DOHH2 (cell line): ENCODE measurements around the gene ERAL1.

ENCODE experiments used
- EZH2phosphoT487 ChIP-seq: fragments of 200-600 bp; sonication (generic); IDR thresholded peaks from 2 replicates; pipeline ENCODE4 v1.6.1; 2017; ENCODE audit warnings: borderline replicate concordance, mild to moderate bottlenecking, antibody characterized with exemption, low read length, moderate library complexity, mixed read lengths
- TF ChIP-seq, protein P1 (sequence below): fragments of 200-600 bp; sonication (generic); IDR thresholded peaks from one replicate; pipeline ENCODE4 v1.5.1; 2014; ENCODE audit warnings: antibody characterized with exemption, mild to moderate bottlenecking, low read depth, low read length; ENCODE audit not compliant: poor library complexity, severe bottlenecking

DNA sequence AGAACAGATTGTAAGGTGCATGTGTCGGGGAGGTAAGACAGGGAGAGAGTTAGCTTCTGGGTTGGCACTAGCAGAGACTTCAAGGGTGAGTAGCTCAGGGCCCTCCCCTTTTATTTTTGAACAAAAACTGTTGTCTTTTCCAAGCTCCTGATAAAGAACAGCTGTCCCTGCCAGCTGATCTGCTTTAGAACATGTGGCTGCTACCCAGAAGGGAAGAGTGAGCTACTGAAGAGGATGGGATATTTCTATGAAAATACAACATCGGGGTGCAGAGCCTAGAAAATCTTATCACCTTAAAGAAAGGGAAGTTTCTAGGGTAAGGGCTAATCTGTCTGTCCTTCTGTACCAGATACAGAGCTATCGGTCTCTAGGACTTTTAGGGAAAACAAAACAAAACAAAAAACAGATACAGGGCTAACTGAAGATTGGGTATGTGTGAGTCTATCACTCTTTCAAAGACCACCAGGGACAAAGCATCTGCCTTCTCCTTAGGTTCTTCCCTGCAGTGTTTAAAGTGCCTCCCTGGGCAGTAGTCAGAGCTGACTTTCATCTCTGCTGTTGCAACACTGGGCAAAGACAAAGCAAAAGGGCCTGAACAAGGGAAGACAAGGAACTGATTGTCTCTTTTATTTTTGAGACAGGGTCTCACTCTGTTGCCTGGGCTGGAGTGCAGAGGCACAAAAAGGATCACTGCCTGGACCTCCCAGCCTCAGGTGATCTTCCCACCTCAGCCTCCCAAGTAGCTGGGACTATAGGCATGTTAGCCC, 53.1 kb downstream of the ERAL1 start:
- TF ChIP-seq EZH2phosphoT487, result no peak
- TF ChIP-seq, protein P1, sequence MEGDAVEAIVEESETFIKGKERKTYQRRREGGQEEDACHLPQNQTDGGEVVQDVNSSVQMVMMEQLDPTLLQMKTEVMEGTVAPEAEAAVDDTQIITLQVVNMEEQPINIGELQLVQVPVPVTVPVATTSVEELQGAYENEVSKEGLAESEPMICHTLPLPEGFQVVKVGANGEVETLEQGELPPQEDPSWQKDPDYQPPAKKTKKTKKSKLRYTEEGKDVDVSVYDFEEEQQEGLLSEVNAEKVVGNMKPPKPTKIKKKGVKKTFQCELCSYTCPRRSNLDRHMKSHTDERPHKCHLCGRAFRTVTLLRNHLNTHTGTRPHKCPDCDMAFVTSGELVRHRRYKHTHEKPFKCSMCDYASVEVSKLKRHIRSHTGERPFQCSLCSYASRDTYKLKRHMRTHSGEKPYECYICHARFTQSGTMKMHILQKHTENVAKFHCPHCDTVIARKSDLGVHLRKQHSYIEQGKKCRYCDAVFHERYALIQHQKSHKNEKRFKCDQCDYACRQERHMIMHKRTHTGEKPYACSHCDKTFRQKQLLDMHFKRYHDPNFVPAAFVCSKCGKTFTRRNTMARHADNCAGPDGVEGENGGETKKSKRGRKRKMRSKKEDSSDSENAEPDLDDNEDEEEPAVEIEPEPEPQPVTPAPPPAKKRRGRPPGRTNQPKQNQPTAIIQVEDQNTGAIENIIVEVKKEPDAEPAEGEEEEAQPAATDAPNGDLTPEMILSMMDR, result no peak
